ENCODE measurements around the gene ABCC6. TPM values are rescaled to one million over a fixed set of nuclear protein-coding genes. Genes with fewer than 3 reads are reported as not detected.

Gene ABCC6
- total RNA-seq, 4 donors from 2014 or later, result 36.2 to 109 (median 49.6) TPM

DNA sequence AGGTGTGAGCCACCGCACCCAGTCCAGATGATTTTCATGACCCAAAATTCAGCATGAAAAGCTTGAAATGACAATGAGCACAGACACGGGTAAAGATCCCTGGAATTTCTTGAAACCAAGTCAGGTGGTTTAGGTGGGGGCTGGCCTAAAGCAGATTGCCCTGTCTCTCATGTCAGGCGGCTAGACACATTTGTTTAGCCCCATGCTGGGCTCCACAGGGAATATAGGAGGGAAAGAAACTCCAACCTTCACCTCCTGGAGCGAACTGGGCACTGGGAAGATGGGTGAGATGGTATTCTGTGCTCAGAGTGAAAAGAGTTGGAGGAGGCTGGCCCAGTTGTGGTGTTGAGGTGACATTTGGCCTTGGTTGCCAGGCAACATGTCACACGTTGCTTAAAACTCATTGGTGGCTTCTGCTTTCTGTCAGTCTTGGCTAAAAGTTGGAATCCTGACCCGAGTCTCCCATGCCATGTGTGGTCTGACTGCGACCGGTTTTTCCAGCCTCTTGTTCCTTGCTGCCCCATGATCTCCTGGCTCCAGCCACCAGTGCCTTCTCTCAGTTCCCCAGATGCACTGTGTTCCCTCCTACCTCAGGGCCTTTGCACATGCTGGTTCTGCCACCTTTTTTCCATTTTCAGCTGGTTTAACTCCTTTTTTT, 113.7 kb downstream of the ABCC6 start:
- H3K36me3 ChIP-seq, result peaks cover 0 to 27% (median 13%) of the 10 kb centered on the region in 4 donors
- H3K9me3 ChIP-seq, result no peaks in the 10 kb centered on the region
- no peaks in the 10 kb centered on the region for H3K27me3 ChIP-seq
- H3K27ac ChIP-seq, result peak overlapping the region in 3 of 4 donors; percentile 12 to 60 (median 40)
- no peak for TF ChIP-seq POLR2A (IDR thresholded peaks at IDR 0.05)
- TF ChIP-seq EP300 (IDR thresholded peaks at IDR 0.05; ENCODE audit: low read depth), result no peak
- TF ChIP-seq, protein P1, sequence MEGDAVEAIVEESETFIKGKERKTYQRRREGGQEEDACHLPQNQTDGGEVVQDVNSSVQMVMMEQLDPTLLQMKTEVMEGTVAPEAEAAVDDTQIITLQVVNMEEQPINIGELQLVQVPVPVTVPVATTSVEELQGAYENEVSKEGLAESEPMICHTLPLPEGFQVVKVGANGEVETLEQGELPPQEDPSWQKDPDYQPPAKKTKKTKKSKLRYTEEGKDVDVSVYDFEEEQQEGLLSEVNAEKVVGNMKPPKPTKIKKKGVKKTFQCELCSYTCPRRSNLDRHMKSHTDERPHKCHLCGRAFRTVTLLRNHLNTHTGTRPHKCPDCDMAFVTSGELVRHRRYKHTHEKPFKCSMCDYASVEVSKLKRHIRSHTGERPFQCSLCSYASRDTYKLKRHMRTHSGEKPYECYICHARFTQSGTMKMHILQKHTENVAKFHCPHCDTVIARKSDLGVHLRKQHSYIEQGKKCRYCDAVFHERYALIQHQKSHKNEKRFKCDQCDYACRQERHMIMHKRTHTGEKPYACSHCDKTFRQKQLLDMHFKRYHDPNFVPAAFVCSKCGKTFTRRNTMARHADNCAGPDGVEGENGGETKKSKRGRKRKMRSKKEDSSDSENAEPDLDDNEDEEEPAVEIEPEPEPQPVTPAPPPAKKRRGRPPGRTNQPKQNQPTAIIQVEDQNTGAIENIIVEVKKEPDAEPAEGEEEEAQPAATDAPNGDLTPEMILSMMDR (IDR thresholded peaks at IDR 0.05), result no peak
- no peak for TF ChIP-seq POLR2AphosphoS5 (IDR thresholded peaks at IDR 0.05)
- in situ Hi-C loops (cut with MboI; ENCODE audit: low pct_ligation_motif_present in 1 of 4, low pct_unique_long_range_greater_than_20kb in 1 of 4, low sequenced_read_pairs in 3 of 4) (loop anchor here in 1 of 4 donors (25.0 kb wide), 1 partner anchor 247 kb away; the partner anchor contains the start of gene MYH11), intact Hi-C loops (cut with DNase I; ENCODE audit: low total_unique reads) (no loop called here)
- 83 to 100% methylated on average over 4 to 8 of the region's 8 CpGs for WGBS, 2 donors (ENCODE audit: low coverage in 1 of 2)
- peaks cover 0 to 7% (median 0%) of the 10 kb centered on the region in 4 donors for H3K4me1 ChIP-seq
- no peak overlapping the region for H3K4me3 ChIP-seq
- DNase-seq, result no peak

GRCh38 chr16:16108759-16109158, 114.5 kb downstream of the ABCC6 start:
- WGBS, 2 donors (ENCODE audit: low coverage in 1 of 2), result 80% methylated on average over 6 of the region's 6 CpGs; no CpG with 5 or more reads in 1 of the 2 donors
- intact Hi-C loops (cut with DNase I; ENCODE audit: low total_unique reads), result no loop called here
- H3K27ac ChIP-seq, result peak overlapping the region in 3 of 4 donors; percentile 12 to 60 (median 40)
- no peaks in the 10 kb centered on the region for H3K27me3 ChIP-seq
- H3K4me3 ChIP-seq, result no peak overlapping the region
- in situ Hi-C loops (cut with MboI; ENCODE audit: low pct_ligation_motif_present in 1 of 4, low pct_unique_long_range_greater_than_20kb in 1 of 4, low sequenced_read_pairs in 3 of 4), result loop anchor here in 1 of 4 donors (25.0 kb wide), 1 partner anchor 246 kb away; the partner anchor contains the start of gene MYH11
- TF ChIP-seq, protein P1 (IDR thresholded peaks at IDR 0.05), result no peak
- TF ChIP-seq POLR2AphosphoS5 (IDR thresholded peaks at IDR 0.05), result no peak
- no peak for TF ChIP-seq POLR2A (IDR thresholded peaks at IDR 0.05)
- H3K36me3 ChIP-seq, result peaks cover 0 to 30% (median 13%) of the 10 kb centered on the region in 4 donors
- no peaks in the 10 kb centered on the region for H3K9me3 ChIP-seq
- DNase-seq, result no peak
- H3K4me1 ChIP-seq, result peaks cover 0 to 7% (median 0%) of the 10 kb centered on the region in 4 donors

DNA sequence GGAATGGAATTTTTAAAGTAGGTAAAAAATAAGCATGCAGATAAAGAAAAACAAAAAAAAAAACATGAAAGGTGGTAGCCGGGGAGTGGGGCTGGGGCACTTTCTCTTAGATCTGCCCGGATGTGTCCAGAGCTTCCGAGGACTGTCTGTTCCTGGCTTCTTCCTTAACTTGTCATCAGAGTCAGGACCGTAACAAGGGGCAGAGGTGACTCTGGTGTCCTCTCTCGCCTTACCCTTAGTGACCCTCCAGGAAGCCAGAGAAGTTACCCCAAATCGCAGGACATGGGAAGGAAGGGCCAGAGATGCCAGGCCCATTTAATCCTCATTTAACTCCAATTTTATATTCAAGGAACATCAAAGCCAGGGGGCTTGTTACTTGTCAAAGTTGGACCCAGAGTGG, 115.5 kb downstream of the ABCC6 start:
- peaks cover 0 to 29% (median 15%) of the 10 kb centered on the region in 4 donors for H3K36me3 ChIP-seq
- no peaks in the 10 kb centered on the region for H3K9me3 ChIP-seq
- TF ChIP-seq POLR2AphosphoS5 (IDR thresholded peaks at IDR 0.05), result no peak
- H3K27me3 ChIP-seq, result no peaks in the 10 kb centered on the region
- DNase-seq, result no peak
- H3K4me1 ChIP-seq, result peaks cover 0 to 7% (median 0%) of the 10 kb centered on the region in 4 donors
- no peak overlapping the region for H3K4me3 ChIP-seq
- peak overlapping the region in 2 of 4 donors; percentile 40 to 41 for H3K27ac ChIP-seq
- WGBS, 2 donors (ENCODE audit: low coverage in 1 of 2), result 71 to 74% methylated on average over 6 of the region's 6 CpGs
- in situ Hi-C loops (cut with MboI; ENCODE audit: low pct_ligation_motif_present in 1 of 4, low pct_unique_long_range_greater_than_20kb in 1 of 4, low sequenced_read_pairs in 3 of 4) (loop anchor here in 1 of 4 donors (25.0 kb wide), 1 partner anchor 246 kb away; the partner anchor contains the start of gene MYH11), intact Hi-C loops (cut with DNase I; ENCODE audit: low total_unique reads) (no loop called here)

GRCh38 chr16:16106466-16106865, 116.8 kb downstream of the ABCC6 start:
- in situ Hi-C loops (cut with MboI; ENCODE audit: low pct_ligation_motif_present in 1 of 4, low pct_unique_long_range_greater_than_20kb in 1 of 4, low sequenced_read_pairs in 3 of 4), result loop anchor here in 1 of 4 donors (25.0 kb wide), 1 partner anchor 244 kb away; the partner anchor contains the start of gene MYH11
- DNase-seq, result no peak
- TF ChIP-seq EP300 (IDR thresholded peaks at IDR 0.05; ENCODE audit: low read depth), result no peak
- TF ChIP-seq POLR2AphosphoS5 (IDR thresholded peaks at IDR 0.05), result no peak
- TF ChIP-seq, protein P1 (IDR thresholded peaks at IDR 0.05), result no peak
- no peak for TF ChIP-seq POLR2A (IDR thresholded peaks at IDR 0.05)
- 91 to 96% methylated on average over 3 to 6 of the region's 6 CpGs for WGBS, 2 donors (ENCODE audit: low coverage in 1 of 2)
- Histone ChIP-seq H3K27me3 (no peaks in the 10 kb centered on the region), H3K27ac (no peak overlapping the region), H3K36me3 (peaks cover 0 to 20% (median 9%) of the 10 kb centered on the region in 4 donors), H3K9me3 (no peaks in the 10 kb centered on the region), H3K4me3 (no peak overlapping the region), H3K4me1 (peaks cover 0 to 7% (median 0%) of the 10 kb centered on the region in 4 donors)
- intact Hi-C loops (cut with DNase I; ENCODE audit: low total_unique reads), result no loop called here
